K562 (cell line): ENCODE measurements around the gene ID4. TPM values are rescaled to one million over a fixed set of nuclear protein-coding genes. Genes with fewer than 3 reads are reported as not detected.

ENCODE experiments used
- BRF2 ChIP-seq: IDR thresholded peaks from 3 replicates; pipeline ENCODE4 v1.6.1; 2011; ENCODE audit warnings: borderline replicate concordance, mild to moderate bottlenecking; ENCODE audit not compliant: insufficient read length, insufficient read depth
- C11orf30 ChIP-seq: fragments of 450-650 bp; IDR thresholded peaks from 2 replicates; pipeline ENCODE4 v1.6.1; 2016; ENCODE audit warnings: low read depth, mild to moderate bottlenecking
- CEBPB ChIP-seq: fragments of 450-650 bp; IDR thresholded peaks from 2 replicates; pipeline ENCODE4 v1.6.1; 2016; ENCODE audit warnings: missing genetic modification characterization, missing compliant biosample characterization
- CSDE1 ChIP-seq, 2 experiments: fragments of 450-650 bp; IDR thresholded peaks; 2 replicates each; pipeline ENCODE4 v1.6.1; 2016; ENCODE audit warnings: mild to moderate bottlenecking in 1 of 2
- EP300 ChIP-seq: IDR thresholded peaks from 2 replicates; pipeline ENCODE4 v1.6.1; 2012; ENCODE audit warnings: low read length, improper control_type of control experiment
- ETV6 ChIP-seq, 3 experiments: fragments of 150-350 bp in 1 of 3; sonication (generic) in 1 of 3; formaldehyde crosslinking in 1 of 3; IDR thresholded peaks; 2 replicates each; pipeline versions ENCODE4 v1.6.1 to v1.8.0; 2014 to 2022; ENCODE audit warnings: borderline replicate concordance in 2 of 3, low read depth in 2 of 3, antibody characterized with exemption in 1 of 3, low read length in 1 of 3, mild to moderate bottlenecking in 1 of 3, missing genetic modification reagents in 1 of 3
- HDAC2 ChIP-seq: fragments of 450-650 bp; IDR thresholded peaks from 2 replicates; pipeline ENCODE4 v1.6.1; 2016; ENCODE audit warnings: mild to moderate bottlenecking
- KLF10 ChIP-seq: fragments of 250-450 bp; sonication (Bioruptor Pico); IDR thresholded peaks from 2 replicates; pipeline ENCODE4 v1.6.1; 2021; ENCODE audit warnings: matching md5 sums
- MAFF ChIP-seq: IDR thresholded peaks from 2 replicates; pipeline ENCODE4 v1.6.1; 2012; ENCODE audit warnings: low read length, improper control_type of control experiment
- MAFK ChIP-seq: IDR thresholded peaks from 2 replicates; pipeline ENCODE4 v1.6.1; 2011; ENCODE audit warnings: low read length, improper control_type of control experiment
- NFE2L1 ChIP-seq: fragments of 450-650 bp; IDR thresholded peaks from 2 replicates; pipeline ENCODE4 v1.6.1; 2016; ENCODE audit warnings: missing genetic modification characterization, low read depth, mild to moderate bottlenecking, missing compliant biosample characterization, moderate library complexity, borderline replicate concordance
- PREB ChIP-seq: sonication (generic); formaldehyde crosslinking; IDR thresholded peaks from 2 replicates; pipeline ENCODE4 v1.8.1; 2023; ENCODE audit warnings: mild to moderate bottlenecking, missing genetic modification reagents
- RB1 ChIP-seq: fragments of 450-650 bp; IDR thresholded peaks from 2 replicates; pipeline ENCODE4 v1.6.1; 2017; ENCODE audit warnings: low read depth, mild to moderate bottlenecking
- RBM15 ChIP-seq: fragments of 200-400 bp; formaldehyde crosslinking; IDR thresholded peaks from 2 replicates; pipeline ENCODE4 v1.6.1; 2018; ENCODE audit warnings: mild to moderate bottlenecking, low read length, moderate library complexity; ENCODE audit not compliant: insufficient read depth
- SAFB ChIP-seq: fragments of 200-400 bp; formaldehyde crosslinking; IDR thresholded peaks from 2 replicates; pipeline ENCODE4 v1.6.1; 2017; ENCODE audit warnings: low read depth, low read length, borderline replicate concordance
- SIRT6 ChIP-seq: IDR thresholded peaks from one replicate; pipeline ENCODE4 v1.6.1; 2012; ENCODE audit warnings: low read depth, mild to moderate bottlenecking, control low read depth, inconsistent platforms, low read length, moderate library complexity
- SMAD4 ChIP-seq: fragments of 250-450 bp; sonication (Bioruptor Pico); conservative IDR thresholded peaks from 2 replicates; pipeline ENCODE4 v1.8.0; 2021; ENCODE audit warnings: inconsistent platforms, mild to moderate bottlenecking, moderate library complexity
- SMARCA4 ChIP-seq: fragments of 450-650 bp; IDR thresholded peaks from 2 replicates; pipeline ENCODE4 v1.6.1; 2016
- ZNF12 ChIP-seq: sonication (generic); formaldehyde crosslinking; IDR thresholded peaks from 2 replicates; pipeline ENCODE4 v1.4.0; 2020; ENCODE audit warnings: mild to moderate bottlenecking, missing genetic modification reagents
- ZNF197 ChIP-seq: fragments of 200-800 bp; sonication (Bioruptor generic); IDR thresholded peaks from 2 replicates; pipeline ENCODE4 v1.6.1; 2016; ENCODE audit warnings: low read depth, missing genetic modification characterization, missing compliant biosample characterization
- ZNF263 ChIP-seq: sonication (generic); formaldehyde crosslinking; IDR thresholded peaks from 2 replicates; pipeline ENCODE4 v1.8.0; 2022; ENCODE audit warnings: mild to moderate bottlenecking, missing genetic modification reagents, borderline replicate concordance
- ZNF347 ChIP-seq: fragments of 450-650 bp; formaldehyde crosslinking; IDR thresholded peaks from 2 replicates; pipeline ENCODE4 v1.4.0; 2020; ENCODE audit warnings: low read depth, mild to moderate bottlenecking, moderate library complexity
- ZNF408 ChIP-seq: fragments of 250-450 bp; sonication (Bioruptor Pico); IDR thresholded peaks from 2 replicates; pipeline ENCODE4 v1.4.0; 2020; ENCODE audit warnings: low read depth, mild to moderate bottlenecking, moderate library complexity
- ZNF41 ChIP-seq: fragments of 250-450 bp; sonication (Bioruptor Pico); conservative IDR thresholded peaks from 2 replicates; pipeline ENCODE4 v1.4.0; 2020; ENCODE audit warnings: mild to moderate bottlenecking
- ZNF764 ChIP-seq: fragments of 250-450 bp; sonication (Bioruptor Pico); IDR thresholded peaks from 2 replicates; pipeline ENCODE4 v1.4.0; 2020; ENCODE audit warnings: low read depth, mild to moderate bottlenecking, moderate library complexity
- polyA plus RNA-seq, 8 experiments: library from polyadenylated mRNA; depleted of rRNA in 4 of 8; stranded (reverse) in 5 of 8; unstranded in 3 of 8; fragments of >200 nt; fragmentation: Nextera tagmentation in 2 of 8; fragmentation: Illumina TruSeq in 1 of 8; extraction: Ambion mirVana in 2 of 8; extraction: Trizol in 1 of 8; gene quantifications; 2 replicates each; pipeline versions ENCODE4 v1.2.1 to v1.2.3, GENCODE V29; 2011 to 2014; ENCODE audit warnings: inconsistent platforms in 1 of 8, missing spikeins in 1 of 8
- total RNA-seq, 7 experiments: library from RNA; depleted of rRNA in 6 of 7; stranded (reverse); fragments of >200 nt in 6 of 7; fragmentation: Illumina TruSeq in 2 of 7; extraction: Trizol in 2 of 7; gene quantifications; 2 replicates each; pipeline versions ENCODE4 v1.2.1 to v1.2.3, GENCODE V29; 2011 to 2021; ENCODE audit warnings: low replicate concordance in 1 of 7

Gene ID4
- total and polyA plus RNA-seq, 9 of the 15 experiments (the other 6 are each of a cell fraction or from before 2014, with no cell fraction given) = not detected

- TF ChIP-seq SMAD4 (CRISPR knock-in tag) (peak; percentile 100), CSDE1 (IDR thresholded peaks at IDR 0.05) (peak in 1 of 2 experiments; percentile 93; a peak in 2 of 4 replicates), MAFF (no peak), ZNF197 (CRISPR knock-in tag) (no peak), HDAC2 (peak; percentile 91), ZNF41 (no peak), SAFB (no peak), ZNF263 (CRISPR knock-in tag) (no peak), SMARCA4 (no peak), NFE2L1 (no peak), RBM15 (no peak), ZNF408 (CRISPR knock-in tag) (no peak), CEBPB (tag) (no peak), BRF2 (no peak), EP300 (peak; percentile 95), ETV6 (IDR thresholded peaks at IDR 0.05; ENCODE audit: borderline replicate concordance in 1 of 2, low read depth in 2 of 2, low read length in 1 of 2) (no peak), ETV6 (CRISPR knock-in tag; IDR thresholded peaks at IDR 0.05; ENCODE audit: borderline replicate concordance) (no peak), ZNF347 (CRISPR knock-in tag) (no peak), ZNF764 (CRISPR knock-in tag) (no peak), ZNF12 (CRISPR knock-in tag) (no peak), RB1 (peak; percentile 99), PREB (CRISPR knock-in tag) (no peak), MAFK (no peak), C11orf30 (peak; percentile 50; the same call in 1 of the 2 replicates), SIRT6 (no peak), KLF10 (CRISPR knock-in tag) (no peak)
These were observed 32.7 kb upstream of the ID4 start (continued) for GRCh38 chr6:19804205-19805128.
